Neural progenitor cell (in vitro differentiated cells): ENCODE results near the gene JDP2.

Experiments used
- CTCF ChIP-seq: fragments of 200-600 bp; sonication (generic); IDR thresholded peaks from 2 replicates; pipeline ENCODE4 v1.5.1; 2017; ENCODE audit warnings: antibody characterized with exemption, mild to moderate bottlenecking
- EZH2phosphoT487 ChIP-seq: fragments of 200-600 bp; sonication (generic); IDR thresholded peaks from 2 replicates; pipeline ENCODE4 v1.6.1; 2017; ENCODE audit warnings: antibody characterized with exemption

GRCh38 chr14:75431827-75432226 is 4.0 kb downstream of the JDP2 start:
- TF ChIP-seq CTCF = no peak
- no peak for TF ChIP-seq EZH2phosphoT487
